GM18499 (cell line): ENCODE results near the gene SUPT3H.
A peak's percentile ranks its signal among the peaks of the same experiment; 100 is the strongest.
"Not testable (repeated sequence)": the region's sequence is repeated elsewhere in the genome, so short reads cannot be mapped to it uniquely, and the experiment has no call there.

Experiments
- ATAC-seq: cut with Tn5 transposase; IDR thresholded peaks from one replicate; pipeline ENCODE4 v1.9.1; 2021; ENCODE audit warnings: moderate number of reproducible peaks; ENCODE audit not compliant: insufficient read depth, unreplicated experiment

SUPT3H gene

DNA sequence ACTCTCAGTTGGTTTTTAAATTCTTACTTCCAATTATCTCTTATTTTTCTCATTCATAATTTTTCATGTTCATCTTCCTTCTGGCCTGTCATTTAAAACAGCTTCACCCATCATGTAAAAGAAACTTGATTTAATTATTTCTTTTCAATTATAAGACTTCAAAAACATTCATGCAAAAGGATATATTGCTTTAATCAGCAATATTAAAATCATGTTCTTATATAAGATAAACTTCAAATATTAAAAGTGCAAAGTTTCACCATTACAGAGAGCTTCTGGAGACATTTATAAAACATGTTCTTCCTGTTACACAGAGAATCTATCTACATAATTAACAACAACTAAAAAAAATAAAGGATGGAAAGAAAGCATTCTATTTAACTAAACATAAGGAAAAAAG lies 446.3 kb downstream of the SUPT3H start:
- ATAC-seq: no peak

DNA sequence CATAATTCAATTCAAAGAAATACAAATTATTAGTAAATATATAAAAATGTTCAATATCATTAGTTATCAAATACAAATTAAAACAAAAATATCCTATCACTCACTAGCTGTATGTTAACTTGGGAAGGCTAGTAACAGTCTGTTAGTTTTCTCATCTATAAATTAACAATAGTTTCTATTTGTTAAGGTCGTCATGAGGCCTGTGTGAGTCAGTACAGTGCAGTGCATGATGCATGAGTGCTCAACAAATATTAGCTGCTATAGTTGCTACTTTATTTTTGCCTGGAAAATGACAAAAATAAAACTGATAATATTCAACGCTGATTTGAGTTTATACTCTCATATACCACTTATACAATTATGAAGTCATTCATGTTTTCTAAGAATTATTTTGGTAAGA lies 451.2 kb downstream of the SUPT3H start:
- no peak for ATAC-seq

DNA sequence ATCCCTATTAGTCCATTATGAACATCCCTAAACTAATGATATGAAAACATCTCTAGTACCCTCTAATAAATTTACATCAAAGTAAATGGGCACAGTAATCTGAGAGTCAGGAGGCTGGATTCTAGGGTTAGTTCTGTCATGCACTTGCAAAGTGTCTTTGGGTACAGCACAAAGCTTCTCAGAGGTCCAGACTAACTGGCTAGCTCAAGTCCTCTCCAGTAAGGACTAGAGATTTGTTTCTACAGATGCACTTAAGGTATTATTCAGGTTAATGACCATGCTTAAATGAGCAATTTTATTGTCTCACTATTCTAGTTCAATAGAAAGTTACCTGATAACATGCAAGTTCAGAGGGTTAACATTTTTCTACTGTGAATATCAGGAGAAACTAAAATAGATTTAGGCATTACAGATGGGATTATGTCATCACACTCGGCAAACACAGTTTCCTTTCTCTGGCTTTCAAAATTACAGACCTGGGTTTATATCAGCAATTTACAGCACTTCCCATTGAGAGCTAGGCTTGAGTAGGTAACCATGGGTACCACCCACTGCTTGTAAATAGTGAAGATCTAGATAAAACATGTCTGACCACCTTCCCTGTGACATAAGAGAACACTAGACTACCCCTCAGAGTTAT lies 452.5 kb downstream of the SUPT3H start:
- ATAC-seq: no peak

DNA sequence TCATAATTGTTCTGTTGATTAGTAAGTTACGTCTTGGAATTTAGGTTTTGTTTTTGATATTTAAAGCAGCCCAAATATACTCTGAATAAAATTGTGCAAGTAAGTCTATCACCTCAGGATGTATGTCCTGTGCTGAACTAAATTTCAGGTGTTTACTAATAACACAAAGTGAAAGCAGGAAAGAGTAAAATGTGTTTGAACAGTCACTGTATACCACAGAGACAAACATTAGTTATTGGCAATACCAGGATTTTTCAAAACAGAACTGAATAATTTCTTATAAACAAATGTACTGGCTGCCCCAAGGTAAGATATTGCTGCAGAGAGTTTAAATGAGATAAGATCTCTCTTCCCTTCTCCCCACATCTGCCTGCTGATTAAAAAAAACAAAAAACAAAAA lies 454.3 kb downstream of the SUPT3H start:
- no peak for ATAC-seq

DNA sequence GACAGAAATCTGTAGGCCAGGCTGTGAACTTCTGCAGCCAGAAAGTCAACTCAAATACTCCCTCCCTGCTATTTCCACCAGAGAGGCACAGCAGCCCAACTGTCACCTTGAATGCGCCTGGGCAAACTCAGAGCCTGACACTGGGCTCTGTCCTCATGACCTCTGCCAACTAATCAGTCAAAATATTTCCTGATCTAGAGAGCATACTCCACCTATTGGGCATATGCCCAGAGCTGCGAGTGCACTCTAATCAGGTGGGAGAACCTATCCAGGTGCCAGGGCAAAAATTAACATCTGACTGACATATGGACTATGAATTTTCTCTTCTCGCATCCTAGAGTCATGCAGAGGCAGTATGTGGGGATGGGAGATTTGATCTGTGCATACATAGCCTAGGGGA lies 455.9 kb downstream of the SUPT3H start:
- ATAC-seq: no peak

DNA sequence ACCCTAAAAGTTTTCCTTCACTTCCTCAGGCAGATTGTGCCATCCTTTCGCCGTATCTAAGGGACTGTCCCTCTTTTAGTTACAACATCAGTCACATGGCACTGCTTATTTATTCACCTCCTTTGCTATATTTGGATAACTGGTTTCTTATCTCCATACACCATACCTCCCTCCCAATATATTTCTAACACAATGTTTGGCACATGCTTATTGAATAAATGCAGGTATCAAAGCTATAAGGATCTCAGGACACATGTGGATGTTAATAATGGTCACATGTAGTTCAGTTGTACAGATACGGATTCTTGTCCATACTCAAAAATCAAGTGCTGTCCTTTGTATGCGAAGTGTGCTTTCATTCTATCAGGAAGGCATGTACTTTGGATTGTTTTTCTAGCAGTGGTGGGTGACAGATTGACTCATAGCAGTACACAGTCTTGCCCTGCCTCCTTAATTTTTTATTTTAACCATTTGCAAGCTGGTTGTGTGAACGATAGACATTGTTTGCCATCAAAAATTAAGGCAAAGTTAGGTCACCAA lies 456.7 kb downstream of the SUPT3H start:
- ATAC-seq: no peak

DNA sequence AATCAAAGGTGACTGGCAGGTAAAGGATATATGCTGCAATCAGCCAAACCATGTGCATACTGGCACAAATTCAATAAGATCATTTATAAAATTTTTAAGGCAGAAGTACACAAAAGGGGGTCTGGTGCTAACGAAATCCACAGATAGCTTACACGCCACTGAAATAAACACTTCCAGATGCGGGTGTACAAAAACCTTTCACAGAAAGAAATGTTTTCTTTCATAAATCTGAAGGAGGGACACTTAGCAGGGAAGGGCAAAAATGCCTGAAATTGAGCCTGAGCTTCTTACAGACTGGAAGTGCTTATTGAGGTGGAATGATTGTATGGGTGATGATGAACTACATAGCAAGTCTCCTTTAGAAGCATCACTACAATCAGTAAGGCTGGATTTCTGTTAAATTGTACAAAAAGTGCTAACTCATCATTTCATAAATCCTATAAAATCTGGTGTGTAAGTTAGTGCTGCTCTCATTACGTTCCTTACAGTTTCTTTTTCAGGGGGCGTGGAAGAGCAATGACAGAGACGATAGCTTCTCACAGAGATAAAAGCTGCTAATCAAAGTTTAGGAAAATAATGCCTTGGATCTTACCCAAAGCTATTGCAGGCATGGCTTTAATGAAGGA lies 458.9 kb downstream of the SUPT3H start:
- ATAC-seq: no peak

DNA sequence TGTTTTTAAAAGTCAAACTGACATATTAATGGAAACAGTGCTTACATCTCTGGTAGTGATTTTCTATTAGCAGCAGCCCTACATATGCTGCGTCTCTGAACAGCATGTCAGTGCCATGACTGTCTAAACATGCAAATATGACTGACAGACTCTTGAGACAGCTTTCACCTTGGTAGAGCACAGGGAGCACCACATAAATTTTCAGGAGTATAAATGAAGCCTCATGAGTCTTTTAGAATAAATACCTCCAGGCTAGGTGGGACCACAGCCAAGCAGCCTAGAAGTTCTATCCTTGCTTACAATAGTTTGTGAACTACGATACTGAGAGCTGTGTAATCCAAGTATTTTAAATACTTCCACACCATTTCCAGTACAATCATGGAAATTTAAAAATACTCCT lies 460.3 kb downstream of the SUPT3H start:
- no peak for ATAC-seq

DNA sequence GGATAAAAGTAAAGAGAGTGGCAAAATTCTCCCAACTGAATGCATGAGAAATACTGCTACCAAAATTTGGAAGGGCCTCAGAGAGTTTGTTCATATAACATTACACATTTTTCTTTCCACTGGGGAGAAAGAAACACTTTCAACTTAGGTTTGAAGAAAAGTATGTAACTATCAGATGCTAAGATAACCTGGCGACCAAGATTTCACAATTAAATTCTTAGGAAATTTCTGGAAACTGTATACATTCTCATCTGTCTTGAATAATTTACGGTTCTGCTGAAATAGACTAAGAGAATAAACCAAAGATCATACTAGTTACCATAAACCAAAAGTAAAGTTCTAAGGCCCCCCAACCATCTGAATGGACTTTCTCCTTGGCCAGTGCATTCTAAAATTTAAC lies 462.6 kb downstream of the SUPT3H start:
- ATAC-seq: no peak

DNA sequence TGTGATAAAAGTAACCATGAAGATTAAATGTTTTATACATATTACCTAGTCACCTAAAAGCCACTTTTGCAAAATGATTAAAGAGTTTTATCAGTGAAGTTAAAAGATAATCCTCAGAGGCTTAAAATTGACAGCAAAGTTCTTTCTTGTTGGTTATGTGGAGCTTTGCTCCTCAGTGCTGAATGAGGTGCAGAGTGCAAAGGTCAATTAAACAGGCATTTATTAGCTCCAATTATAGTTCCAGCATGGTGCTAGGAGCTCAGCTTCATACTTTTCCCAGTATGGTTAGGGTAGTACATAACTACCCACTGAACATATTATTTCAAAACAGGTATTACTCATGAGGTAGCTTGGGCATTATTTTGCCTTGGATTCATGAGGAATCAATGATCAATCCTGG lies 463.6 kb downstream of the SUPT3H start:
- ATAC-seq: no peak

DNA sequence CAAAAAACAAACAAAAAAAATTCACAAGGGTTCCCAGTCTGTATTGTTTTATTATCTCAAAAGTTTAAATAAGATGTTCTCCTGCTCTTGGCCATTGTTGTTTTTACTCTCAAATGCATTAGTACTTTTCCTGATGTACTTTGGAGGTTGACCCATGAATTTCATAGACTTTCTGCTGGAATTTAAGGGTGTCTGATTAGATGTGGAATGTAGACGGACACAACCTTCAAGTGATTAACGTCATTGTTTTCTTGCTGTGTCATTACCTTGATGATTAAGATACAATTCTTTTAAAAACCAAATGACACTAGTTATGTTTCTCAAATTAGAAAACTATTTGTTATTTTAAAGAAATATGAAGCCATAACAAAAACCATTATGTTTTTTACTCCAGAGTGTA lies 471.0 kb downstream of the SUPT3H start:
- ATAC-seq: no peak

DNA sequence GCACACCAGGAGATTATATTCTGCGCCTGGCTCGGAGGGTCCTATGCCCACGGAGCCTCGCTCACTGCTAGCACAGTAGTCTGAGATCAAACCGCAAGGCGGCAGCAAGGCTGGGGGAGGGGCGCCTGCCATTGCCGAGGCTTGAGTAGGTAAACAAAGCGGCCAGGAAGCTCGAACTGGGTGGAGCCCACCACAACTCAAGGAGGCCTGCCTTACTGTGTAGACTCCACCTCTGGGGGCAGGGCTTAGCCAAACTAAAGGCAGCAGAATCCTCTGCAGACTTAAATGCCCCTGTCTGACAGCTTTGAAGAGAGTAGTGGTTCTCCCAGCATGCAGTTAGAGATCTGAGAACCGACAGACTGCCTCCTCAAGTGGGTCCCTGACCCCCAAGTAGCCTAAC lies 477.4 kb downstream of the SUPT3H start:
- not testable (repeated sequence) for ATAC-seq

DNA sequence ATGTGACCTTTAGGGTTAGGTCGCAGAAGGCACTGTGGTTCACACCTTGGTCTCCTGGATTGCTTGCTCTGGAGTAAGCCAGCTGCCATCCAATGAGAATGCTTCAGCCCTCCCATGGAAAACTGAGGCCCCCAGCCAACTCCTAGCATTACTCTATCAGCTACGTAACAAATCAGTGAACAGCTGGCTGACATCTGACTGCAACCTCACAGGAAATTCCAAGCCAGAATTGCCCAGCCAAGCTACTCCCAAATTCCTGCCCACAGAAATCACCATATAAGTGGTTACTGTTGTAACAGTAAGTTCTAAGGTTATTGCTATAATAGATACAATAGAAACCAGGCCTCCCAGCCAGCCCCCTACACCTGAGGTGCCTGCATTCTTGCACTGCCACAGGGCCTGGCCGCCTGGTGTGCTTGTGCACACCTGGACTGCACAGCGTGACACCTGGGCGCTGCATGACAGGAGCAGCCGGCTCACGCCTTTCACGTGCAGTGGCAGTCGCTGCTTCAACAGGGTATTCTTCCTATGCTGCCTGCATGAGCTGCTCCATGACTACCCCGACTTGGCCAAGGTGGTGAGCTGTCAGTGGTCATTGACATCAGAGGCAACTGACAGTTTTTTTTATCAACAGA lies 479.3 kb downstream of the SUPT3H start:
- ATAC-seq: no peak

DNA sequence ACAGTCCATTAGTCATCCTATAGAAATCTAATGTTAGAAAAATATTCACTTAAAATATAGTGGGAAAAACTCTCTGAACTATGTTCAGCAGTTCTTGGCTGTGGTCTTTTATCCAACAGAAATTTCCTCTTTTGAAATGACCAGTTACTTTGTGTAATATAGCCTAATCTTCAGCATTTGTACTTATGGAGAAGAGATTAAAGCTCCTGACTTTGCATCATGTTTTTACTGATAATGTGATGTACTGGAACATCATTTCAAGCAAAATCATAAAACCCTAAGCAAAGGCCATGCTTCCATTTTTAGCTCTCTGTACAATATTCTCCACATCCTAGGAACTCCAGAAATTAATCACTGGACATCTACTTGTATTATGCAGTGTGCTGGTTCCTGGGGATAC lies 480.4 kb downstream of the SUPT3H start:
- no peak for ATAC-seq

DNA sequence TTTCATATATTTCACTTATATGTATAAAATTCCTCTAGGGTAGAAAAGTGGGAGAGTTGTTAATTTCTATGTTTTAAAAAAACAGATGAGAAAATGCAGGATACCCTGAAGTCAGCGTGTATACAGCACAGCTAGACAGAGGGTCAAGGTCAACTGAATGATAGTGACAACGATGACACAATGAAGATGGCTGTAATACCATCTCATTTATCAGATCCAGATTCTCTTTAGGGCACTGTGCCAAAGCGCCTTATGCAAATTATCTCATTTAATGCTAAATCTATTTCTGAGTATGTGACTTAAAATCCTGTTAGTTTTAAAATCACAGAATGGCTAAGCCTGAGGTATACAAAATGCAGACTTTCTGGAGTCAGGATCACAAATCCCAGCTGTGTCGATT lies 481.0 kb downstream of the SUPT3H start:
- no peak for ATAC-seq

DNA sequence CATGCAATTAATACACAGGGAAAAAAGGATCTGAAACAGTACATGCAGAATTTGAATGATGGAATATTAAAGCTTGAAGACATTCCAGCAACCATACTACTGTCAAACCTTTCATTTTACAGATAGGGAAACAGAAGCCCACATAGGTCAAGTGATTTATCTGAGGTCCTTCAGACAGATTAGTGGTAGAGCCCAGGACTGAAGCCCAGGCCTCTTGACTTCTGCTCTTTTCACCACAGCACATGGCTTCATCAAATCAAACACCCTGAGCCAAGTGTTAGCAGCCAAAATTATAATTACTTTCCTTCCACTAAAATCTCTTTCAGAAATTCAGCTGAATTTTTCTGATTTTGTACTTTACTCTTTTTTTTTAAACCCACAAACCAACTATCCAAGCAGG lies 485.2 kb downstream of the SUPT3H start:
- ATAC-seq: no peak

DNA sequence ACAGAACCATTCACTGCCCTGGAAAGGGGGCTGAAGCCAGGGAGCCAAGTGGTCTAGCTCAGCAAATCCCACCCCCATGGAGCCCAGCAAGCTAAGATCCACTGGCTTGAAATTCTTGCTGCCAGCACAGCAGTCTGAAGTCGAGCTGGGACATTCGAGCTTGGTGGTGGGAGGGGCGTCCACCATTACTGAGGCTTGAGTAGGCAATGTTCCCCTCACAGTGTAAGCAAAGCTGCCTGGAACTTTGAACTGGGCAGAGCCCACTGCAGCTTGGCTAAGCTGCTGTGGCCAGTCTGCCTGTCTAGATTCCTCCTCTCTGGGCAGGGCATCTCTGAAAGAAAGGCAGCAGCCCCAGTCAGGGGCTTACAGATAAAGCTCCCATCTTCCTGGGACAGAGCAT lies 498.7 kb downstream of the SUPT3H start:
- not testable (repeated sequence) for ATAC-seq

DNA sequence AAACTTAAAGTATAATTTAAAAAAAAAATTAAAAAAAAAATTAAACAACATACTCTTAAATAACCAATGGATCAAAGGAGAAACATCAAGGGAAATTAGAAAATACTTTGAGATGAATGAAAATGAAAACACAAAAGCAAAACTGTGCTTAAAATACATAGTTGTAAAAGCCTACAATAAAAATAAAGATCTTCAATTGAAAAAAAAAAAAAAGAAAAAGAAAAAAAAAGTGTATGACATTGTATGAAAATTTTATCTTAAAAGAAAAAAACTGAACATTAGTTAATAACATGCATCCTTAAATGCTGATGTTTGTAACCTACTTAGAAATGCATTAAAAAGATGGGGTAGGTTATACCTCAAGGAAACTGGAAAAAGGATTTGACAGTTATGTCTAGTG lies 501.1 kb downstream of the SUPT3H start:
- ATAC-seq: not testable (repeated sequence)

DNA sequence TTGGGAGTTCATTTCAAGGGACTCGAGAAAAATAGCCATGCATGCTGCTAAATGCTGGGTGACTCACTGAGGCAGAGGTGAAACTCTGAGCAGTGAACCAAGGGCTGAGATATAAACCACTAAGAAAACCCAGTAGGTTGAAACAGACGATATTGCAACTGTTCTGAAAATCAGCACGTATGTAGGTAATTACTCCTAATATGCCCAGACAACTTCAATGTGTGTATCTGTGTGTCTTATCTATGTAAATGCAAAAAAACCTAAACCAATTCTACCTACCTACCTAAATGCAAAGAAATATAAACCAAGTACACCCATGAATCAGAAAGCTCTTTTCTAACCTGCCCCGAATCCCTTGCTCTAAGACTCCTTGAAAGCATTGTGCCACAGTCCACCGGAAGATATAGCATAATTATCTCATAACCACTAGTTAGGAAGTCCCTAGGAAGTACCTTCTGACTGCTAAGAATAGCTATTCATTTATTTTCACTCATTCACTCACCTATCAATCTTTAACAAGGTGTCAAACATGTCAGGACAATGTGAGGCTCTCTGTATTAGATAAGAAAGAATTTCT lies 508.3 kb downstream of the SUPT3H start:
- peak; percentile 69 for ATAC-seq

DNA sequence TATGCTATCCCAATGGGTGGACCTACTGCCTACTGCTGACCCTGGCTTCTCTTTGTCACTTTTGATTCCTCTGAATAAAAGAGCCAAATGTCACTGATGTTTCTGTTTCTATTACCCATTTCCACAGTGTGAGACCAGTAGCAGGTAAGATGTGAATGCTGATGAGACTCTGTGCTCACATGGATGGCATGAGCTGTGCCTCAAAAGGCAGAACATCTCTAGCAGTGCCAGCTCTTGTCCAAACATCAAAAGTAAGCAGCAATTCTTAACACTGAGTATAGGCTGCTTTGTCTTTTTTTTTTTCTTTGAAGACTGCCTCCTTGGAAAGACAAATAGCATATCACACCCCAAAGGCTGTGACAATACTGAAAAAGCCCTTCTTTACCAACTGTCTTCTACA lies 508.8 kb downstream of the SUPT3H start:
- peak; percentile 5 for ATAC-seq

DNA sequence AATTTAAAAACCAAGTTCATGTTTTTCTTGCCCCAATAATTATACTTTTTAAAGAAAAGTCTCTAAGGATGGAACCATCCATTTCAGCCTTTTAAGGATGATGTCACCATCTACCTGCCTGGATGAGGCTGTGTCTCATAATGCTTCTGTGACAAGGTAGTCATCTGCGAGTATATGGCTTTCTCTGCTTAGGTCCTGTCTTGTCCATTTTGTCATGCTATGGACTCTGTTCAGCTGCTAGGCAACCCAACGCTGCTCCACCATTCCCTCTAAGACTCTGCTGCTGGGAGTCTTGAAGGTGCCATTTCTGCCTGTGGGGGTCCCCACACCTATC lies 509.4 kb downstream of the SUPT3H start:
- ATAC-seq: peak; percentile 24
